CMK (cell line): Measurements from ENCODE around the gene ATP5F1D.

ENCODE experiments used
- DNase-seq: peaks from one replicate; pipeline ENCODE4 v3.0.0-alpha.2; 2010; ENCODE audit warnings: low read depth

Gene ATP5F1D

DNA sequence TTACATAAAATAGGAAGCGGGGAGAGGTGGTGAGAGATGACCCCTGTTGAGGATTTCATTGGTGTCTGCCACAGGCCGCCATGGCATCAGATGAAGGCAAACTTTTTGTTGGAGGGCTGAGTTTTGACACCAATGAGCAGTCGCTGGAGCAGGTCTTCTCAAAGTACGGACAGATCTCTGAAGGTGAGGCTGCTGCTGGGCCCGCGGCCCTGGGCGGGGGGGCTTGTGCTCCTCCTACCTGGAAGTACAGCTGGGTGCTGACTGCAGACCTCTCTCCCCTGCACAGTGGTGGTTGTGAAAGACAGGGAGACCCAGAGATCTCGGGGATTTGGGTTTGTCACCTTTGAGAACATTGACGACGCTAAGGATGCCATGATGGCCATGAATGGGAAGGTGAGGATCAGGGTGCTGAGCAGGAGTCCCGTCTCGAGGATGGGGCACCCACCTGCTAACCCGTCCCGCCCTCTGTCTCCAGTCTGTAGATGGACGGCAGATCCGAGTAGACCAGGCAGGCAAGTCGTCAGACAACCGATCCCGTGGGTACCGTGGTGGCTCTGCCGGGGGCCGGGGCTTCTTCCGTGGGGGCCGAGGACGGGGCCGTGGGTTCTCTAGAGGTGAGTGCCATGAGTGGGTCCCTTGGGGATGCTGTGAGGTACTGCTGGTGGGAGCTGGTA, 29.4 kb downstream of the ATP5F1D start:
- DNase-seq, result no peak

DNA sequence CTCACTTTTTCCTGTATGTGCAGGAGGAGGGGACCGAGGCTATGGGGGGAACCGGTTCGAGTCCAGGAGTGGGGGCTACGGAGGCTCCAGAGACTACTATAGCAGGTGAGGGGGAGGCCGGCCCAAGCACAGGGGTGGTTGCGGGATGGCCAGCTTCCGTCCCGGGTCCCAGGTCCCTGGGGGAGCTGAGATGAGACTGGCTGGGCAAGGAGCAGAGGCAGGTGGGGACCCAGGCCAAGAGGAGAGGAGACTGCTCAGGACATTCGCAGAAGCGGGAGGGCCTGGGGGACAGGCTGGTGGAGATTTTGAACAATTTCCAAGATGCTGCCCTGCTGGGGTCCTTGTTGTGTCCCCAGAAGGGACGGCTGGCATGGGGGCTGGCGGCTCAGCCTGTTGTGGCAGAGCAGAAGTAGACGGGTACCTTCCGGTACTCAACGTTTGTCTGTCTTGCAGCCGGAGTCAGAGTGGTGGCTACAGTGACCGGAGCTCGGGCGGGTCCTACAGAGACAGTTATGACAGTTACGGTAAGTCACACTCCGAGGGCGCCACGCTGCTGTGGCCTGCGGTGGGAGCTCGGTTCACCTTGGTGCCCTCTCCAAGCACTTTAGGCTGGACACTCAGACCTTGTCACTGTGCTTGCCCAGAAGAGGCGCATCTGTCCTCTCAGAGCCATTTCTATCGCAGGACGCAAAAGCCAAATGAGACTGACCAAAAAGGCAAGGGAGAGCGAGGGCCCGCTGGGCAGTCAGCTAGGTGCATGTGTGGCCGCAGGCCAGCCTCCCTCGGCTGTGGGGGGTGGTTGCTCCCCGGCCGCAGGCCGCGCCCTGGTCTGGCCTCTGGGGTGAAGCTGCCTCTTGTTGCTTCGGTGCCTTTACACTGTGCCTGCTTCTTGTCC, 30.2 kb downstream of the ATP5F1D start:
- DNase-seq, result no peak

DNA sequence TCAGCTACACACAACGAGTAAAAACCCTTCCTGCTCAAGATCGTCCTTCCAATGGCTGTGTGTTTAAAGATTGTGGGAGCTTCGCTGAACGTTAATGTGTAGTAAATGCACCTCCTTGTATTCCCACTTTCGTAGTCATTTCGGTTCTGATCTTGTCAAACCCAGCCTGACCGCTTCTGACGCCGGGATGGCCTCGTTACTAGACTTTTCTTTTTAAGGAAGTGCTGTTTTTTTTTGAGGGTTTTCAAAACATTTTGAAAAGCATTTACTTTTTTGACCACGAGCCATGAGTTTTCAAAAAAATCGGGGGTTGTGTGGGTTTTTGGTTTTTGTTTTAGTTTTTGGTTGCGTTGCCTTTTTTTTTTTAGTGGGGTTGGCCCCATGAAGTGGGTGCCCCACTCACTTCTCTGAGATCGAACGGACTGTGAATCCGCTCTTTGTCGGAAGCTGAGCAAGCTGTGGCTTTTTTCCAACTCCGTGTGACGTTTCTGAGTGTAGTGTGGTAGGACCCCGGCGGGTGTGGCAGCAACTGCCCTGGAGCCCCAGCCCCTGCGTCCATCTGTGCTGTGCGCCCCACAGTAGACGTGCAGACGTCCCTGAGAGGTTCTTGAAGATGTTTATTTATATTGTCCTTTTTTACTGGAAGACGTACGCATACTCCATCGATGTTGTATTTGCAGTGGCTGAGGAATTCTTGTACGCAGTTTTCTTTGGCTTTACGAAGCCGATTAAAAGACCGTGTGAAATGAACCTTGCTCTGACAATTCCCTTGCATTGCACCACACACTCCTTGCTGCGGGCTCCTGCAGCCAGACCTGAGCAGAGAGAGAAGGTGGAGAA, 31.1 kb downstream of the ATP5F1D start:
- no peak for DNase-seq

DNA sequence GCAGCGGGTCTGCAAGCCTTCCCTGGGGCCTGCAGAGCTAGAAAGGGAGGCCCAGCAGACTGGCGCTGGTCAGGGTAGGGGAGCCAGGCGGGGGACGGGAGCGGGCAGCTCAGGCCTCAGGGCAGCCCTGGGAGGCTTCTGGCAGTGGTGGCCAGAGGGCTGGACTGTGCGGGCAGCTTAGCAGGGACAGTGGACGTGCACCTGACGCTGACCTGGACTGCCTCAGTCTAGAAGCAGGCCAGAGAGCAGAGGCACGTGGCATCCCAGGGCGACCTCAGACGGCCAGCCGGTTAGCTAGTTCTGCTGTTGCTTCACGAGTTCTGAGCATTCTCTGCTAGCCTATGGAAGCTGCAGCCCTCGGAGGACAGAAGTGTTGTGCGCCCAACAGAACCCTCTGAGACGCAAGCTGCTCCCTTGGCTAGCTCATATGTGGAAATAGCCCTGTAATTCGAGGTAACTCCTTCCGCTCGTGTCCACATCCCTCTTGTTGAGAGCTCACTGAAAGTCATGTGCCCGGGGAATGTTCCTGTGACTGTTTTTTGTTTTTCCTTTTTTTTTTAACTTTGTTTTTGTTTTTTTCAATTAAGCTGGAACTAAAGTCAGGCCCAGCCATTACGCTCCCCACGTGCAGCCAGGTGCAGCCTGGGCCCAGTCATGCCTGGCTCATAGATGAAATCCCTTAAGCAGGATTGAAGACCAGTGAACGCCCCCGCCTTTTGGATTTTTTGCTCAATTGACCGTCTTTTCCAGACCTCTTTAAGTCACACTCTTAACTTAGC, 31.9 kb downstream of the ATP5F1D start:
- no peak for DNase-seq

DNA sequence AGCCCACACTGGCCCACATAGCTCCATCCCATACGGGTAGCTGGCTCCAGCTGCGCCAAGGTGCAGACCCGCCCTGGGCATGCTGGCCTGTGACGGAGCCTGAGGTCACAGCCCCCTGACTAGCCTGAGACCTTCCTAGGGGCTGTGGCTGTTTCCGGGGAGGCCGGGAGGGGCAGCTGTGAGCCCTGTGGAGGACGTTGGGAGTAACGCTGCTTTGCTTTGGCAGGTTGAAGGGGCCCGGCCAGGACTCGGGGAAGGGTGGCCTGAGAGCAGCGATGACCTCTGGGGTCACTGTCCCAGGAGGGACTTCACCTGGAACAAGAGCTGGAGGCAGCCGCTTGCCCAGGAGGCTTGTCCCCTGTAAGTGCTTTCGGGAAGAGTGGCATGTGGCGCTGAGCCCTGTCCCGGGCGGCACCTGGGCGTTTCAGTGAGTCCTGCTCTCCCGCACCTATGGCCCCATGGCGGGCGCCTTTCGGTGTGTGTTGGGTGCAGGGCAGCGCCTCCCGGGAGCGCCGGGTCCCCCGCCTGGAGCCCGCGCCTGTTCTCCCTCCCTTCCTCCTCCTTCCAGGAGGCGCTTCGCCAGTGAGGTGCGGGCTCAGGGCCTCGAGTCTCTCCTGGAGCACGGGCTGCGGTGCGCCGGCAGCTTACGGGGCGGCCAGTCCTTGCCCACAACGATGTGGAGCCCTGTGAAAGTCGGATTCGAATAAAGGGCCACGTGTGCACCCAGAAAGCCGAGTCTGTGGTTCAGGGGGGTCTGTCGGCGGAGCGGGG, 32.7 kb downstream of the ATP5F1D start:
- DNase-seq, result no peak

DNA sequence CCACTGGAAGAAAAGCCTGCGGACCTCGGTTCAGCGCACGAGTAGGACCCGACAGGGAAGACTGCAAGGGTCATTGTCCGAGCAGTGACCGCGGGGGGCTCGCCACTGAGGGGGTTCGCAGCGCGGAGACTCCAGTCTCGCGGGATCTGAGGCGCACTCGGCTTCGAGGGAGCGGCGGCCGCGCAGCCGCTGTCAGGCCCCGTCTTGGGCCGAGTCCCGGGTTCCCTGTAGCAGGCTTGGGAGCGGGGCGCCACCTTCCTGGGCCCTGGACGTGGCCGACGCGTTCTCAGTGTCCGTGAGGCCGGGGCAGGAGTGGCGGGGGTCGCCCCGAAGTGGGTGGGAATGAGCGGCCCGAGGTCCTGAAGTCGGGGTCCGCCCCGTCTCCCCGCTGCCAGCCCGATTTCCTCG, 33.3 kb downstream of the ATP5F1D start:
- no peak for DNase-seq

DNA sequence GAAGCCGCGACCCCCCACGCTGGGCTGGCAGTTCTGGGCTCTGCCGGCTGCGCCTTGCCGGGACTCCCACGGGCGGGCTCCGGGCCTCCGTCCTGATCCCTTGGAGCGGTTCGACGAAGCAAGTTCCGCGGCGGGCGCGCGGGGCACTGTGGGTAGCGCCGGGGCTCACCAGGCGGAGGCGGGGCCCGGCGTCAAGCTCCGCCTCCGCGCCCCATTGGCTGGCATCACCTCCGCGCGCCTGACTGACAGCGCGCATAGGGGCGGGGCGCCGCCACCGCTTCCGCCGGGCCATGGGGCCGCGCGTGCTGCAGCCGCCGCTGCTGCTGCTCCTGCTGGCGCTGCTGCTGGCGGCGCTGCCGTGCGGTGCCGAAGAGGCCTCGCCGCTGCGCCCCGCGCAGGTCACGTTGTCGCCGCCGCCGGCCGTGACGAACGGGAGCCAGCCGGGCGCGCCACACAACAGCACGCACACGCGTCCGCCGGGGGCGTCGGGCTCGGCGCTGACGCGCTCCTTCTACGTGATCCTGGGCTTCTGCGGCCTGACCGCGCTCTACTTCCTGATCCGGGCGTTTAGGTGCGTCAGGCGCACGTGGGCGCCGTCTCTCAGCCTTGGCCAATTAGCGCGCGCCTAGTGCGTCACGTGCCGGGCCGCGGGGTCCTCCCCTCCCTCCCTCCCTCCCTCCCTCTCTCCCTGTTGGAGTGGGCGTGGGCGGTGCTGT, 33.9 kb downstream of the ATP5F1D start, which contains the start of gene FAM174C:
FAM174C (plus strand) TSS at position 271 of the 716 bp plus-strand sequence; CDS start at position 291, 20 bp downstream.
- peak; percentile 94 for DNase-seq

DNA sequence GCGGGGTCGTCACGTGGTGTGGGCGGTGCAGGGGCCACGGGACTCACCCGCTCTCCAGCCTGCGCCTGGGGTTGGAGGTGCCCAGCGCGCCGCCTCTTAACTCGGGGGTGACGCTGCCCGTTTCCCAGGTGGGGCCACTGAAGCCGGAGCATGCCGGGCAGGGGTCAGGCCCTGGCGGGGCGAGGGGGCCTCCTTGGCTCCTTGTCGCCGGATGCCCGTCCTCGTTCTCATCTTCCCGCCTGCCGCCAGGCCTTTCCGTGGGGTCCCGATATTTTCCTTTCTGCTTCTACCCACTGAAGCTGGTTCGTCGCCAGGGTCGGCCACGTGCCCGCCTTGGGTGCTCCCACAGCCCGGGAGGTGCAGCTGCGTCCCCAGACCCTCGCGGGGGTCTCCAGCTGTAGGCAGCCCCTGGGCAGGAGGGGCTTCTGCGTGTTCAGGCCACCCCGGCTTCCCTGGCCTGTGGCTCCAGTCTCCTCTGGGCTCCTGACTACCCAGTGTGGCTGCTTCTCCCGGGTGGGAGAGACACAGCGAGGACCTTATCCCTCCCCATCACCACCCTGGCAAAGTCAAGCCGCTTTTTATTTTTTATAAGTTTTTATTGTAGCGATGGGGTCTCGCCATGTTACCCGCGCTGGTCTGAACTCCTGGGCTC, 34.6 kb downstream of the ATP5F1D start:
- DNase-seq, result no peak

DNA sequence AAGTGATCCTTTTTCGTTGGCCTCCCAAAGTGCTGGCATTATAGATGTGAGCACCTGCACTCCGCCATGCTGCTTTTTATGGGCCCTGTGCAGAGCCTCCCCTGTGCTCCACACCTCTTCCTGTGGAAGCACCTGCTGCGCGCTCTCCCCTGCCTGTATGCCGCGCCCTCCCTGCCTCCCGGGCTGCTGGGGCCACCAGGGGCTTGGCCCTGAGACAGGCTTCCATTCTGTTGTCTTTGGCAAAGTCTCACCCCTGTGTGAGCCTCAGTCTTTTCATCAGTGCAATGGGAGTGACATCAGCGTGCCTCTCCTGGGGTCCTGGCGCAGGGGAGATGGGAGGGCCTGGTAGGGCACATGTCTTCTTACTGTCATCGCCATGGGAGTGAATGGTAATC, 35.1 kb downstream of the ATP5F1D start:
- DNase-seq, result no peak

DNA sequence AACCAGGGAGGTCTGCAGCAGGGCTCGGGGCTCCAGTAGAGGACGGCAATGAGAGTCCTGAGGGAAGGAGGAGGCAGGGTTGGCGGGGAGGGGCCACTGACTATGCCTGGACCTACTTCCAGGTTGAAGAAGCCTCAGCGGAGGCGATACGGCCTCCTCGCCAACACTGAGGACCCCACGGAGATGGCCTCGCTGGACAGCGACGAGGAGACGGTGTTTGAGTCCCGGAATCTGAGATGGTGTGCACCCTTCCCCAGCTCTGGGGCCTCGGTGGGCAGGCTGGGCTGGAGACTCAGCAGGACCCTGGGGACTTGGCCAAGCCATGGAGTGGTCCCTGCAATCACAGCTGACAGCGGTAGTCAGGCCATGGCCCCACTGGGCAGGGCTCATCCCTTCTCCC, 35.5 kb downstream of the ATP5F1D start:
- DNase-seq, result no peak

DNA sequence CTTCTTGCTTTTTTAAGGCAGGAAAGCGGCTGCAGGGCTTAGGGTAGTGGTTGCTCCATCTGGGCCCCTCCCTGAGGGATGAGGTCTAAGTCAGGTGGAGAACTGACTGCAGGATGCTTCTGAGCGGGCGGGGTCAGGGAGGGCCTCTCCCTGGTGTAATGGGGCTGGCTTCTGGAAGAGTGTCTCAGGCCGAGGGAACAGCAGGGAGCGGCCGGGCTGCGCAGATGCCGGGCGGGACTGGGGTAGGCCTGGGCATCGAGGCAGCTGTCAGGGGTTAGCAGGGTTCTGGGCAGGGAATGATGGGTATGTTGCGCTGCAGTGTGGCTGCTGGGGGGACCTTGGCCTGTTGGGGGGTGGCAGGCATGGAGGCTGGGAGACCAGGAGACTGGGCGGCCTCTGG, 36.5 kb downstream of the ATP5F1D start:
- DNase-seq, result no peak

DNA sequence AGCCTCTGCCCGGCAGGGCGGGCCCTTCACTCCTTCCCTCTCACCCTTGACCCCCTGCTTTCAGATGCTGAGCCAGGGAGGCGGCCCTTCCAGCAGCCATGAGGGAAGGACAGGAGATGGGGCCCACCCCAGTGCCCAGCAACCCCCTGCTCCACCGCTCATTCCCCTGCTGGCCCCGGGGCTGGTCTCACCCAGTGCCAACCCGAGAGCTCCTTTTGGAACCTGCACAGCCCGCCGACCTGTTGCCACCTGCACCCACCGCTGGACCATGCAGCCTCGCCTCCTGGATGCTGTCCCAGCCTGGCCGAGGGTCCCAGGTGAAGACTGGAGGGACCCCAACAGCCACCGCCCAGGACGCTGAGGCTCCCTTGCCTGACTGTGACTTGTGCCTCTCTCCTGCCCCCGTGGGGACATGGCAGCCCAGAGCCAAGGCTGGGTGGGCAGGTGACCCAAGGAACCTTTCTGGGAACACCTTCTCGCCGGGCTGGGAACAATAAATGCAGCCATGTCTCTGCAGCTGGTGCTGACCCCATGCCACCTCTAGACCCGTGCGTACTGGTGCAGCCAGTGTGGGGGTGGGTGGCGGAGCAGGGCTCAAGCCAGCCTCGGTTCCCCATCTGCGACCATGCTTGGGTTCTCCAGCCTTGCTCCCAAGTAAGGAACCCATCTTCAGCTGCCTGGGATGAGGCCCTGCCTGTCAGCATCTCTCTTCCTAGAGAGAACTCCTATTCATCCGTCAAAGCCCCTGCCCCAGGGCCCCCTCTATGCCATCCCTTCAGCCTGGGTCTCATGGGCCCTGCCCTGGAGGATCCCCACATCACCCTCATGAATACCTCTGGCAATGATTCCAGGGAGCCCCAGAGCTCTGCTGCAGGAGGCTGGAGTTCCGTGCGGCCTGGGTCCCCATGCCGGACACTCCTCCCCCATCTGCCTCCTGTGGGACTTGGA, 37.4 kb downstream of the ATP5F1D start:
- no peak for DNase-seq

DNA sequence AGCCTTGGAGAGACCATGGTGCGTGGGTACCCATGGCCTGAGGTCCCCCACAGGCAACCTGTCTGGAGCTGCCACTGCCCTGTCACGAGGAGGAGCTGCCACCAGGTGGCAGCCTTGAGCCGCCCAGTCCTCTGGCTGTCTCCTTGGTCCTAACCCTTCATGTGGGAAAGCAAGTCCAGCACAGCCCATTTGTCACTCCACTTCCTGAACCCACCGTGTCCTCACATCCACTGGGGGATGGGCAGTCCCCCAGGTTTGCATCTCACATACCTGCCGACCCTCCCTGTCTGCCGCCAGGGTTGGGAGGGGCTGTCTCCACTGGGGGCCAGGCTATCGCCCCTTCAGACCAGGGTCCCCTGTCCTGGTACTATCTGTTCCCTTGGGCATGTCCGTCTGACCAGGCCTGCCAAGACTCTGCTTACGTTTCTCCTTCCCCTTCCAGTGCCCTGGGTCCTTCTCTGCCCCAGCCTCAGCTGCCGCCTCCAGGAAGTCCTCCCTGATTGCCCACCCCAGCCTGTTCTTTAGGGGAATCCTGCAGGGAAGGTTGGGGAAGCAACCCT, 38.3 kb downstream of the ATP5F1D start:
- DNase-seq, result no peak

DNA sequence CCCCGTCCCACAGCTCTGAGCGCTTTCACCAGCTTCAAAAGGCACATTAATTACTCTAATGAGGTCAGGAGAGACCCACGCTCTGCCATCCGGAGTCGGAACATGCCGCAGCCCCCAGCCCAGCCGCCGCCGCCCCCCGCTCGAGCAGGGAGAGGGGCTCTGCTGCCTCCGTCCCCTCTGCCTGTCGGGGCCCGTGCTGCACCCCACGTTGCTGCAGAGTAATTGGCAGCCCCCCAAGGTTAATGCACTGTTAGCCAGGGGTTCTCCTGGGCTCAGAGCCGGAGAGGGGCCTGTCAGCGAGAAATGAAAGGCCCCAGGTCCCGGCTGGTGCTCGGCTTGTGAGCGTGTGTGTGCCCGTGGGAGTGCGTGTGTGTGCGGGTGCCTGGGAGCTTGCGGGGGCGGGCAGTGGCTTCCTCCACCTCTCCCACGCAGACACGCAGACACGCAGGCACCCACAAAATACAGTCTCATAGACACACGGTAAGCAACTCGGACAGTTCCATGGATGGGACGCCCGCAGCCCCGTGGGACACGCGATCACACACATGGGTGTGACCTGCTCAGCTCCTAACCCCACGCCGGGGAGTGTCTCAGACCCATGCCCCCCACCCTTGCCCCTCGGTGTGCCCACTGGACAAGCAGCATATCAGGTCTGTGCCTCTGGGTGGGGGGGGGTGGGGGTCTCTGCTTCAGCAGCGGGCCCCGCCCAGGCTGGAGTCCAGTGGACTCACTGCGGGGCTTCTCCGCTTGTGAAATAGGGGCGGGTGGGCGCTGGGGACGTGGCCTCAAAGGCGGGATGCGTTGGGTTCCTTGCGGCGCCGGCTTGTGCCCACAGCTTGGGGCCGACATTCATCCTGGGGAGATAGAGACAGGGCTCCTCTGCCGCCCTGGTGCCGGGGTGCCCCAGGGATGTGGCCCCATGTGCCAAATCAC, 39.4 kb downstream of the ATP5F1D start:
- no peak for DNase-seq

DNA sequence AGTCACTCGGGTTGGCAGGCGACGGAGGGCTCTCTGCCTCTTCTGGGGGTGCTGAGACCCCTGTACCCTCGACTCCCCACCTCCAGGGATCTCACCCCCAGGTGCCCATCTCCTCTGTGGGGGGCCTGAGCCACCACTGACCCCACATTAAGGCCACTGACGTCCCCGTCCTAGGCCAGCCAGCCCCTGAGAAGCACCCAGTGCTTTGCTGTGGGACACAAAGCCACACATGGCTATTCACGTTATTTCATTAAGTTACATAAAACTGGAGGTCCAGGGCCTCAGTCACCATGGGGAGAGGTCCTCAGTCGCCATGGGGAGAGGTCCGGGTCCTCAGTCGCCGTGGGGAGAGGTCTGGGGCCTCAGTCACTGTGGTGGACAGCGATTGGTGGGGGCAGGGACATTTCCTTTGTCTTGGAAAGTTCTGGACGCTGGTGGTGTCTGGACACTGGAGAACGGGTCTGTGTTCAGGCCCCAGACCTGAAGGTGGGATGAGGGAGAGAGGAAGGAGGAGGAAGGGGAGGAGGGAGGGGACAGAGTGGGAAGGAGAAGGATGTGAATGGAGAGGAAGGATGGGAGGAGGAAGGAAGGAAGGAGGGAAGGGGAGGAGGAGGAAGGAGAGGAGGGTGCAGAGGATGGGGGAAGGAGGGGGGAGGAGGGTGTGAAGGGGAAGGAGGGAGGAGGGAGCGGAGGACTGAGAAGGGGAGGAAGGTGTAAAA, 40.2 kb downstream of the ATP5F1D start:
- no peak for DNase-seq

DNA sequence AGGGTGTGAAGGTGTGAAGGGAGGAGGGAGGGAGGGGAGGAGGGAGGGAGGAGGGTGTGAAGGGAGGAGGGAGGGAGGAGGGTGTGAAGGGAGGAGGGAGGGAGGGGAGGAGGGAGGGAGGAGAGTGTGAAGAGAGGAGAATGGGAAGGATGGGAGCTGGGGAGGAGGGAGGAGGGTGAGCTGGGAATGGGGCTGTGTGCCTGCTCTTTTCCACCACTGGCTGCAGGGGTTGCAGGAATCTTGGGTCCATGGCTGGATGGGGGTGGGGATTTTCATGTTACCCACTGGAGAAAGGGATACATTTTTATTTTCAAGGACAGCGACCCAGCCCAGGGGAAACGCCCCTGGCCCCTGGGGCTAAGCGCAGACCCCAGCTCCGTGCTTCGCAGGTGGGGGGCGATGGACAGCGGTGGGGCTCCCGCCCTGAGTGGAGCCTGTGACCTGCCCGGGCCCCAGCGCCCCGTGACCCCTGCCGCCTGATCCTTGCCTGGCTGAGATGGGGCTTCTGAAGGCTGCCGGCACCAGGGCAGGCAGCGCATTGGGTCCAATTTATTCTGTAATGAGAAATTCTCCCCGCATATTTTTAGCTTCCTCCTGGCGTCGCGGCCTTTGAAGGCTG, 41.1 kb downstream of the ATP5F1D start:
- DNase-seq, result no peak
